HCT116 (cell line): ENCODE results near the gene SLC10A4. TPM values are rescaled to one million over a fixed set of nuclear protein-coding genes. Genes with fewer than 3 reads are reported as not detected.

ENCODE experiments used
- ATAC-seq: fragments of 200-7000 bp; cut with Tn5 transposase; 2 replicates; pipeline ENCODE4 v1.9.1; 2020; ENCODE audit warnings: mild to moderate bottlenecking, moderate library complexity
- BruUV-seq: library from RNA; stranded (reverse); fragments of 400-500 nt; replicated peaks from 2 replicates; lab custom pipeline; 2021; lab: Mats Ljungman, UMichigan
- CTCF ChIA-PET: fragments of 300-600 bp; sonication (Branson Sonifier 250); formaldehyde crosslinking; loops from one replicate; lab custom pipeline; 2021; ENCODE audit warnings: antibody characterized with exemption; lab: Charles Lee
- POLR2A ChIA-PET: fragments of 300-600, 350-600 bp; sonication (Branson Sonifier 250); formaldehyde crosslinking; loops from one replicate; lab custom pipeline; 2021; ENCODE audit warnings: antibody characterized with exemption; lab: Charles Lee
- RAD21 ChIA-PET, 2 experiments: fragments of 300-600 bp; sonication (Branson Sonifier 250); formaldehyde crosslinking; loops; one replicate each; lab custom pipeline; 2023; ENCODE audit warnings: low total read pairs in 2 of 2; ENCODE audit not compliant: uncharacterized antibody in 2 of 2, unreplicated experiment in 2 of 2, low non-redundant PET in 1 of 2; lab: Charles Lee
- DNase-seq: peaks from one replicate; pipeline ENCODE4 v3.0.0-alpha.2; 2010; ENCODE audit warnings: low read depth, low spot score
- H2AFZ ChIP-seq: fragments of 200-600 bp; shearing (Covaris generic), sonication (generic); 2 replicates; pipeline ENCODE4 v1.6.1; 2017; ENCODE audit warnings: low read depth, mixed run types, mixed read lengths, antibody characterized with exemption, low read length; ENCODE audit not compliant: poor library complexity, severe bottlenecking
- H3K27ac ChIP-seq: 2 replicates; pipeline ENCODE4 v1.5.1; 2012; ENCODE audit warnings: low read depth, low read length
- H3K27me3 ChIP-seq: fragments of 200-600 bp; sonication (generic); 2 replicates; pipeline ENCODE4 v1.6.1; 2016; ENCODE audit warnings: mixed run types, low read length, mixed read lengths; ENCODE audit not compliant: insufficient read depth
- H3K36me3 ChIP-seq, 2 experiments: fragments of 200-500 bp in 1 of 2; fragments of 200-600 bp in 1 of 2; sonication (Bioruptor generic) in 1 of 2; sonication (generic) in 1 of 2; 2 replicates each; pipeline versions ENCODE4 v1.5.1 to v1.6.1; 2014 to 2016; ENCODE audit warnings: low read length in 2 of 2, inconsistent platforms in 1 of 2, mixed read lengths in 1 of 2, mixed run types in 1 of 2; ENCODE audit not compliant: insufficient read depth in 2 of 2, control insufficient read depth in 1 of 2
- H3K4me1 ChIP-seq, 2 experiments: fragments of 200-600 bp in 1 of 2; sonication (generic) in 1 of 2; 2 replicates each; pipeline versions ENCODE4 v1.5.1 to v1.6.1; 2012 to 2017; ENCODE audit warnings: low read length in 2 of 2, inconsistent platforms in 1 of 2, mild to moderate bottlenecking in 1 of 2, mixed read lengths in 1 of 2, mixed run types in 1 of 2, moderate library complexity in 1 of 2; ENCODE audit not compliant: insufficient read depth in 2 of 2, control insufficient read depth in 1 of 2
- H3K4me2 ChIP-seq: fragments of 200-600 bp; sonication (generic); 2 replicates; pipeline ENCODE4 v1.6.1; 2017; ENCODE audit warnings: mixed run types, low read length, mixed read lengths
- H3K4me3 ChIP-seq, 2 experiments: fragments of 200-600 bp in 1 of 2; sonication (generic) in 1 of 2; replicated peaks in 1 of 2; 2 replicates each; pipeline ENCODE4 v1.5.1; 2011 to 2016; ENCODE audit warnings: low read length in 2 of 2, control low read depth in 1 of 2, low read depth in 1 of 2, mild to moderate bottlenecking in 1 of 2, mixed read lengths in 1 of 2, mixed run types in 1 of 2
- H3K79me2 ChIP-seq: fragments of 200-600 bp; sonication (generic); 2 replicates; pipeline ENCODE4 v1.6.1; 2017; ENCODE audit warnings: mild to moderate bottlenecking, mixed run types, low read length, moderate library complexity, mixed read lengths; ENCODE audit not compliant: insufficient read depth
- H3K9ac ChIP-seq: fragments of 200-600 bp; sonication (generic); 2 replicates; pipeline ENCODE4 v1.6.1; 2016; ENCODE audit warnings: low read length, mixed read lengths
- H3K9me2 ChIP-seq: fragments of 200-600 bp; sonication (generic), shearing (Covaris generic); 2 replicates; pipeline ENCODE4 v1.6.1; 2017; ENCODE audit warnings: mixed run types, mild to moderate bottlenecking, moderate library complexity; ENCODE audit not compliant: insufficient read depth
- H3K9me3 ChIP-seq, 2 experiments: fragments of 200-500 bp in 1 of 2; fragments of 200-600 bp in 1 of 2; sonication (Bioruptor generic) in 1 of 2; sonication (generic) in 1 of 2; 2 replicates each; pipeline ENCODE4 v1.6.1; 2014 to 2017; ENCODE audit warnings: low read length in 2 of 2, mixed read lengths in 2 of 2, inconsistent platforms in 1 of 2, low read depth in 1 of 2, mild to moderate bottlenecking in 1 of 2, mixed run types in 1 of 2, moderate library complexity in 1 of 2; ENCODE audit not compliant: control insufficient read depth in 1 of 2, insufficient read depth in 1 of 2
- H4K20me1 ChIP-seq: fragments of 200-600 bp; sonication (generic), shearing (Covaris generic); 2 replicates; pipeline ENCODE4 v1.6.1; 2017; ENCODE audit warnings: mixed run types, mild to moderate bottlenecking, moderate library complexity; ENCODE audit not compliant: insufficient read depth
- CBX3 ChIP-seq: IDR thresholded peaks from 2 replicates; pipeline ENCODE4 v1.6.1; 2012; ENCODE audit warnings: low read depth
- CEBPB ChIP-seq: IDR thresholded peaks from 2 replicates; pipeline ENCODE4 v1.6.1; 2012; ENCODE audit warnings: low read depth
- CTCF ChIP-seq, 3 experiments: fragments of 200-600 bp in 1 of 3; sonication (generic) in 1 of 3; IDR thresholded peaks in 2 of 3; conservative IDR thresholded peaks in 1 of 3; 2 replicates each; pipeline ENCODE4 v1.5.1; 2012 to 2017; ENCODE audit warnings: low read depth in 2 of 3, low read length in 2 of 3, antibody characterized with exemption in 1 of 3, borderline replicate concordance in 1 of 3, control low read depth in 1 of 3, mild to moderate bottlenecking in 1 of 3, mixed read lengths in 1 of 3, mixed run types in 1 of 3, moderate library complexity in 1 of 3; ENCODE audit not compliant: insufficient read depth in 1 of 3
- EZH2 ChIP-seq: fragments of 200-600 bp; sonication (generic); IDR thresholded peaks from 2 replicates; pipeline ENCODE4 v1.6.1; 2017; ENCODE audit warnings: antibody characterized with exemption, mixed run types
- EZH2phosphoT487 ChIP-seq: fragments of 200-600 bp; IDR thresholded peaks from 2 replicates; pipeline ENCODE4 v1.6.1; 2018; ENCODE audit warnings: antibody characterized with exemption, borderline replicate concordance
- JUND ChIP-seq: IDR thresholded peaks from 2 replicates; pipeline ENCODE4 v1.6.1; 2012
- POLR2A ChIP-seq: IDR thresholded peaks from 2 replicates; pipeline ENCODE4 v1.7.0; 2011; ENCODE audit warnings: borderline replicate concordance; ENCODE audit not compliant: insufficient read depth, insufficient read length; ENCODE audit errors: extremely low read depth
- RAD21 ChIP-seq: IDR thresholded peaks from 2 replicates; pipeline ENCODE4 v1.6.1; 2012; ENCODE audit warnings: low read depth, mild to moderate bottlenecking
- SIN3A ChIP-seq: IDR thresholded peaks from 2 replicates; pipeline ENCODE4 v1.6.1; 2012; ENCODE audit warnings: low read depth
- TCF7L2 ChIP-seq: IDR thresholded peaks from 2 replicates; pipeline ENCODE4 v1.7.0; 2011; ENCODE audit warnings: borderline replicate concordance, inconsistent platforms; ENCODE audit not compliant: insufficient read depth, insufficient read length; ENCODE audit errors: extremely low read depth
- YY1 ChIP-seq: IDR thresholded peaks from 2 replicates; pipeline ENCODE4 v1.6.1; 2011; ENCODE audit warnings: low read length, low read depth, moderate library complexity, mild to moderate bottlenecking; ENCODE audit not compliant: insufficient replicate concordance; ENCODE audit errors: extremely low read depth
- ZFX ChIP-seq: fragments of 450-650 bp; IDR thresholded peaks from 2 replicates; pipeline ENCODE4 v1.6.1; 2017
- intact Hi-C: fragments of 100-400 bp; cut with micrococcal nuclease; formaldehyde crosslinking; loops from 2 replicates; pipeline ENCODE4 v1.10.0; 2022
- total RNA-seq: library from RNA; stranded (reverse); gene quantifications from one replicate; pipeline ENCODE4 v1.2.1, GENCODE V29; 2021; ENCODE audit not compliant: unreplicated experiment
- TF ChIP-seq, protein P1 (sequence below): IDR thresholded peaks from 2 replicates; pipeline ENCODE4 v1.6.1; 2012; ENCODE audit warnings: low read depth
- TF ChIP-seq, protein P2 (sequence below): IDR thresholded peaks from 2 replicates; pipeline ENCODE4 v1.6.1; 2011; ENCODE audit warnings: mild to moderate bottlenecking, low read length, moderate library complexity; ENCODE audit not compliant: insufficient replicate concordance; ENCODE audit errors: extremely low read depth

Gene SLC10A4
- total RNA-seq, 1 experiment from 2014 or later: 8.4 TPM

GRCh38 chr4:48449151-48449550, 34.0 kb upstream of the SLC10A4 start:
- no peak for ATAC-seq
- DNase-seq: no peak
- Histone ChIP-seq H3K9me2 (no peaks in the 10 kb centered on the region), H3K9ac (no peak overlapping the region), H3K36me3 (no peaks in the 10 kb centered on the region)
- intact Hi-C loops: loop anchor here (5.0 kb wide), 1 partner anchor 513 kb away; no protein-coding TSS in a partner anchor
- no peak for TF ChIP-seq JUND
- no peak for TF ChIP-seq SIN3A
- TF ChIP-seq, protein P1, sequence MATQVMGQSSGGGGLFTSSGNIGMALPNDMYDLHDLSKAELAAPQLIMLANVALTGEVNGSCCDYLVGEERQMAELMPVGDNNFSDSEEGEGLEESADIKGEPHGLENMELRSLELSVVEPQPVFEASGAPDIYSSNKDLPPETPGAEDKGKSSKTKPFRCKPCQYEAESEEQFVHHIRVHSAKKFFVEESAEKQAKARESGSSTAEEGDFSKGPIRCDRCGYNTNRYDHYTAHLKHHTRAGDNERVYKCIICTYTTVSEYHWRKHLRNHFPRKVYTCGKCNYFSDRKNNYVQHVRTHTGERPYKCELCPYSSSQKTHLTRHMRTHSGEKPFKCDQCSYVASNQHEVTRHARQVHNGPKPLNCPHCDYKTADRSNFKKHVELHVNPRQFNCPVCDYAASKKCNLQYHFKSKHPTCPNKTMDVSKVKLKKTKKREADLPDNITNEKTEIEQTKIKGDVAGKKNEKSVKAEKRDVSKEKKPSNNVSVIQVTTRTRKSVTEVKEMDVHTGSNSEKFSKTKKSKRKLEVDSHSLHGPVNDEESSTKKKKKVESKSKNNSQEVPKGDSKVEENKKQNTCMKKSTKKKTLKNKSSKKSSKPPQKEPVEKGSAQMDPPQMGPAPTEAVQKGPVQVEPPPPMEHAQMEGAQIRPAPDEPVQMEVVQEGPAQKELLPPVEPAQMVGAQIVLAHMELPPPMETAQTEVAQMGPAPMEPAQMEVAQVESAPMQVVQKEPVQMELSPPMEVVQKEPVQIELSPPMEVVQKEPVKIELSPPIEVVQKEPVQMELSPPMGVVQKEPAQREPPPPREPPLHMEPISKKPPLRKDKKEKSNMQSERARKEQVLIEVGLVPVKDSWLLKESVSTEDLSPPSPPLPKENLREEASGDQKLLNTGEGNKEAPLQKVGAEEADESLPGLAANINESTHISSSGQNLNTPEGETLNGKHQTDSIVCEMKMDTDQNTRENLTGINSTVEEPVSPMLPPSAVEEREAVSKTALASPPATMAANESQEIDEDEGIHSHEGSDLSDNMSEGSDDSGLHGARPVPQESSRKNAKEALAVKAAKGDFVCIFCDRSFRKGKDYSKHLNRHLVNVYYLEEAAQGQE: no peak
- TF ChIP-seq, protein P2, sequence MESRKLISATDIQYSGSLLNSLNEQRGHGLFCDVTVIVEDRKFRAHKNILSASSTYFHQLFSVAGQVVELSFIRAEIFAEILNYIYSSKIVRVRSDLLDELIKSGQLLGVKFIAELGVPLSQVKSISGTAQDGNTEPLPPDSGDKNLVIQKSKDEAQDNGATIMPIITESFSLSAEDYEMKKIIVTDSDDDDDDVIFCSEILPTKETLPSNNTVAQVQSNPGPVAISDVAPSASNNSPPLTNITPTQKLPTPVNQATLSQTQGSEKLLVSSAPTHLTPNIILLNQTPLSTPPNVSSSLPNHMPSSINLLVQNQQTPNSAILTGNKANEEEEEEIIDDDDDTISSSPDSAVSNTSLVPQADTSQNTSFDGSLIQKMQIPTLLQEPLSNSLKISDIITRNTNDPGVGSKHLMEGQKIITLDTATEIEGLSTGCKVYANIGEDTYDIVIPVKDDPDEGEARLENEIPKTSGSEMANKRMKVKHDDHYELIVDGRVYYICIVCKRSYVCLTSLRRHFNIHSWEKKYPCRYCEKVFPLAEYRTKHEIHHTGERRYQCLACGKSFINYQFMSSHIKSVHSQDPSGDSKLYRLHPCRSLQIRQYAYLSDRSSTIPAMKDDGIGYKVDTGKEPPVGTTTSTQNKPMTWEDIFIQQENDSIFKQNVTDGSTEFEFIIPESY: no peak
- TF ChIP-seq EZH2phosphoT487: no peak
- no peak for TF ChIP-seq CBX3
- no peak for TF ChIP-seq YY1
- TF ChIP-seq CEBPB: no peak
- TF ChIP-seq RAD21: no peak
- no peak for TF ChIP-seq TCF7L2
- TF ChIP-seq EZH2: no peak
- TF ChIP-seq ZFX: no peak
- no peak for TF ChIP-seq POLR2A
- no peak for TF ChIP-seq CTCF (IDR thresholded peaks at IDR 0.05 in 2 of 3, conservative IDR thresholded peaks at IDR 0.05 in 1 of 3; ENCODE audit: borderline replicate concordance in 1 of 3, insufficient read depth in 1 of 3, low read depth in 2 of 3, low read length in 2 of 3)
- TF ChIP-seq, all 23 proteins: peak for 0
- H3K27ac ChIP-seq: no peak overlapping the region
- H3K27me3 ChIP-seq: no peaks in the 10 kb centered on the region
- ChIA-PET RAD21 (no interaction called here), CTCF (no interaction called here), POLR2A (no interaction called here)
- no peak overlapping the region for H2AFZ ChIP-seq
- no peaks in the 10 kb centered on the region for H3K9me3 ChIP-seq
- H3K79me2 ChIP-seq: no peaks in the 10 kb centered on the region
- H3K4me2 ChIP-seq: no peak overlapping the region
- BruUV-seq: no TSS peak
- no peak overlapping the region for H3K4me3 ChIP-seq
- H3K4me1 ChIP-seq: no peaks in the 10 kb centered on the region
- H4K20me1 ChIP-seq: no peaks in the 10 kb centered on the region
